ENCODE results near the gene ARMH3. TPM values are rescaled to one million over a fixed set of nuclear protein-coding genes. Genes with fewer than 3 reads are reported as not detected.

ARMH3 gene
- total RNA-seq, 1 experiment from 2014 or later = 12.8 TPM

DNA sequence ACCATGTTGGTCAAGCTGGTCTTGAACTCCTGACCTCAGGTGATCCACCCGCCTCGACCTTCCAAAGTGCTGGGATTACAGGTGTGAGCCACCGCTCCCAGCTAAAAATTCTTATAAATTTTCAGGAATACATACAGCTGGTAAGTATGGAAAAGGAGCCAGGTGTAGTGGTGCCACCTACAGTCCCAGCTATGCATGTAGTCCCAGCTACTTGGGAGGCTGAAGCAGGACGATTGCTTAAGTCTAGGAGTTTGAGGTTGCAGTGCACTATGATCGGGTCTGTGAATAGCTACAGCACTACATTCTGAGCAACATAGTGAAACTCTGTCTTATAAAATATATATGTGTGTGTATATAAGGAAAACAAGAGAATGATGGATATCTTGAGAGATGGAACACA is 45.2 kb upstream of the ARMH3 start:
- no peaks in the 10 kb centered on the region for H3K9me3 ChIP-seq (ENCODE audit: insufficient read depth, low read depth)
- no peak overlapping the region for H3K4me3 ChIP-seq
- H3K27ac ChIP-seq = no peak overlapping the region
- H3K4me2 ChIP-seq = no peak overlapping the region
- H4K20me1 ChIP-seq (ENCODE audit: insufficient read depth) = no peaks in the 10 kb centered on the region
- H3K4me1 ChIP-seq (replicated peaks; ENCODE audit: insufficient read depth) = no peaks in the 10 kb centered on the region
- no peaks in the 10 kb centered on the region for H3K36me3 ChIP-seq (ENCODE audit: low read depth)
- H3F3A ChIP-seq (ENCODE audit: insufficient read depth, low read depth) = no peaks in the 10 kb centered on the region
- ChIA-PET CTCF (interaction anchor here (0.6 to 1.2 kb wide), 3 partner anchors 13 to 91 kb away, joined by 3 to 10 read pairs (median 4); no protein-coding TSS in a partner anchor), POLR2A (ENCODE audit: unreplicated experiment) (interaction anchor here (0.6 kb wide), 2 partner anchors 612 to 903 kb away, joined by 4 read pairs; no protein-coding TSS in a partner anchor)
- no peaks in the 10 kb centered on the region for H3K79me2 ChIP-seq (ENCODE audit: low read depth)
- no TSS peak for BruUV-seq (replicated peaks)
- H3K9me2 ChIP-seq (ENCODE audit: insufficient read depth) = no peaks in the 10 kb centered on the region
- TF ChIP-seq, protein P1, sequence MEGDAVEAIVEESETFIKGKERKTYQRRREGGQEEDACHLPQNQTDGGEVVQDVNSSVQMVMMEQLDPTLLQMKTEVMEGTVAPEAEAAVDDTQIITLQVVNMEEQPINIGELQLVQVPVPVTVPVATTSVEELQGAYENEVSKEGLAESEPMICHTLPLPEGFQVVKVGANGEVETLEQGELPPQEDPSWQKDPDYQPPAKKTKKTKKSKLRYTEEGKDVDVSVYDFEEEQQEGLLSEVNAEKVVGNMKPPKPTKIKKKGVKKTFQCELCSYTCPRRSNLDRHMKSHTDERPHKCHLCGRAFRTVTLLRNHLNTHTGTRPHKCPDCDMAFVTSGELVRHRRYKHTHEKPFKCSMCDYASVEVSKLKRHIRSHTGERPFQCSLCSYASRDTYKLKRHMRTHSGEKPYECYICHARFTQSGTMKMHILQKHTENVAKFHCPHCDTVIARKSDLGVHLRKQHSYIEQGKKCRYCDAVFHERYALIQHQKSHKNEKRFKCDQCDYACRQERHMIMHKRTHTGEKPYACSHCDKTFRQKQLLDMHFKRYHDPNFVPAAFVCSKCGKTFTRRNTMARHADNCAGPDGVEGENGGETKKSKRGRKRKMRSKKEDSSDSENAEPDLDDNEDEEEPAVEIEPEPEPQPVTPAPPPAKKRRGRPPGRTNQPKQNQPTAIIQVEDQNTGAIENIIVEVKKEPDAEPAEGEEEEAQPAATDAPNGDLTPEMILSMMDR (conservative IDR thresholded peaks at IDR 0.05) = peak; percentile 43; the same call in 1 of the 2 replicates
- no peak for TF ChIP-seq EZH2 (IDR thresholded peaks at IDR 0.05; ENCODE audit: low read depth)
- H2AFZ ChIP-seq = no peak overlapping the region
- no peaks in the 10 kb centered on the region for H3K27me3 ChIP-seq (ENCODE audit: insufficient read depth, low read depth)
- DNase-seq = no peak
- intact Hi-C loops (cut with micrococcal nuclease; ENCODE audit: unreplicated experiment) = no loop called here

DNA sequence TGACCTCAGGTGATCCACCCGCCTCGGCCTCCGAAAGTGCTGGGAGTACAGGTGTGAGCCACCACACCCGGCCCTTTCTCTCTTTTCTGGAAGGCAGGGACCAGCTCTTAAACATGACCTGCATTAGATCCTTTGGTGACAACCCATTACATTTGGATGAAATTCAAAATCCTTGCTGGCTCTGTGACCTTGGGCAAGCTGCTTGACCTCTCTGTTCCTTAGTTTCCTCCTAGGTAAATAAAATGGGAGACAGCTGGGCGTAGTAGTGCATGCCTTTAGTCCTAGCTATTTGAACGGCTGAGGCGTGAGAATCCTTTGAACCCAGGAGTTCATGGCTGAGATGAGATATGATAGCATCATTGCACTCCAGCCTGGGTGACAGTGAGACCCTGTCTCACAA is 40.5 kb upstream of the ARMH3 start:
- Histone ChIP-seq H4K20me1 (ENCODE audit: insufficient read depth) (no peaks in the 10 kb centered on the region), H3K27me3 (ENCODE audit: insufficient read depth, low read depth) (no peaks in the 10 kb centered on the region), H3K9me3 (ENCODE audit: insufficient read depth, low read depth) (no peaks in the 10 kb centered on the region), H2AFZ (no peak overlapping the region), H3K27ac (no peak overlapping the region), H3K9me2 (ENCODE audit: insufficient read depth) (no peaks in the 10 kb centered on the region), H3K79me2 (ENCODE audit: low read depth) (no peaks in the 10 kb centered on the region), H3K4me2 (no peak overlapping the region), H3K4me3 (no peak overlapping the region), H3F3A (ENCODE audit: insufficient read depth, low read depth) (no peaks in the 10 kb centered on the region), H3K4me1 (replicated peaks; ENCODE audit: insufficient read depth) (no peaks in the 10 kb centered on the region), H3K36me3 (ENCODE audit: low read depth) (no peaks in the 10 kb centered on the region)
- CTCF ChIA-PET = no interaction called here
- DNase-seq = no peak
- POLR2A ChIA-PET (ENCODE audit: unreplicated experiment) = no interaction called here
- no peak for TF ChIP-seq EZH2 (IDR thresholded peaks at IDR 0.05; ENCODE audit: low read depth)
- TF ChIP-seq, protein P1 (conservative IDR thresholded peaks at IDR 0.05) = no peak
- no TSS peak for BruUV-seq (replicated peaks)
- intact Hi-C loops (cut with micrococcal nuclease; ENCODE audit: unreplicated experiment) = no loop called here

DNA sequence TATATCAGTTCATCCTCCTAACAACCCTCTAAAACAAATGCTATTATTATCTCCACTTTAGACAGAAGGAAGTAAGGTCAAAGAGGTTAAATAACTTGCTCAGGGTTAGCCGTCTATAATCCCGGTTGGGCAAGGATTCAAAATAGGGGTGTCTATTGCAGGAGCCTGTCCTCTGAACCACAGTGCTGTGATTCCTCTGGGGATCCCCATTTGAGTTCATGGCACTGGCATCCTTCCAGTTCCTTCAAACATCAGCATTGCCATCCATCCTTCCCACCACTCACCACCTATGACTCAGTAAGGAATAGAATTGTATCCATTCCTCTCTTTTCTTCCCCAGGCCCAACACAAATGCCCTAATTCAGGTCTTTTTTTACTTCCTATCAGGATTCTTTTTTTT is 34.8 kb upstream of the ARMH3 start:
- H3K79me2 ChIP-seq (ENCODE audit: low read depth) = no peaks in the 10 kb centered on the region
- no peaks in the 10 kb centered on the region for H3K9me3 ChIP-seq (ENCODE audit: insufficient read depth, low read depth)
- no peaks in the 10 kb centered on the region for H3K36me3 ChIP-seq (ENCODE audit: low read depth)
- H3K4me1 ChIP-seq (replicated peaks; ENCODE audit: insufficient read depth) = no peaks in the 10 kb centered on the region
- POLR2A ChIA-PET (ENCODE audit: unreplicated experiment) = no interaction called here
- H3K4me3 ChIP-seq = no peak overlapping the region
- no peak overlapping the region for H3K27ac ChIP-seq
- DNase-seq = no peak
- H2AFZ ChIP-seq = no peak overlapping the region
- H3K27me3 ChIP-seq (ENCODE audit: insufficient read depth, low read depth) = no peaks in the 10 kb centered on the region
- H3K9me2 ChIP-seq (ENCODE audit: insufficient read depth) = no peaks in the 10 kb centered on the region
- H3F3A ChIP-seq (ENCODE audit: insufficient read depth, low read depth) = no peaks in the 10 kb centered on the region
- CTCF ChIA-PET = no interaction called here
- H4K20me1 ChIP-seq (ENCODE audit: insufficient read depth) = no peaks in the 10 kb centered on the region
- no peak for TF ChIP-seq EZH2 (IDR thresholded peaks at IDR 0.05; ENCODE audit: low read depth)
- TF ChIP-seq, protein P1 (conservative IDR thresholded peaks at IDR 0.05) = no peak
- no peak overlapping the region for H3K4me2 ChIP-seq
- intact Hi-C loops (cut with micrococcal nuclease; ENCODE audit: unreplicated experiment) = no loop called here
- no TSS peak for BruUV-seq (replicated peaks)

All from PC-9 (cell line).